Measurements from ENCODE around the gene RBMS1. TPM values are rescaled to one million over a fixed set of nuclear protein-coding genes. Genes with fewer than 3 reads are reported as not detected.

Gene RBMS1
- total and polyA plus RNA-seq, 4 donors = 49.5 to 215 (median 76.3) TPM

- Histone ChIP-seq H3K4me1 (ENCODE audit: control insufficient read depth in 5 of 5, insufficient read depth in 5 of 5, low read length in 5 of 5) (peaks cover 0 to 5% (median 0%) of the 10 kb centered on the region in 5 donors), H3K9me3 (ENCODE audit: control insufficient read depth in 4 of 4, insufficient read depth in 3 of 4, low read length in 3 of 4) (no peaks in the 10 kb centered on the region), H3K27me3 (ENCODE audit: control insufficient read depth in 3 of 3, insufficient read depth in 3 of 3, low read length in 2 of 3) (no peaks in the 10 kb centered on the region), H3K36me3 (ENCODE audit: control insufficient read depth in 4 of 4, insufficient read depth in 4 of 4, low read length in 4 of 4) (no peaks in the 10 kb centered on the region), H3K9ac (ENCODE audit: insufficient read depth in 1 of 2, low read length in 2 of 2) (no peak overlapping the region), H3K4me3 (no peak overlapping the region), H3K27ac (ENCODE audit: low read depth in 1 of 2, low read length in 1 of 2) (no peak overlapping the region)
- DNase-seq (no peak), ATAC-seq (ENCODE audit: insufficient read depth, low FRiP score) (no peak)
- 59 to 76% methylated on average over 3 of the region's 3 CpGs for WGBS, 2 donors
- TF ChIP-seq CTCF (IDR thresholded peaks at IDR 0.05; ENCODE audit: control extremely low read depth, extremely low read depth) = no peak
These were observed 13.4 kb upstream of the RBMS1 start for GRCh38 chr2:160507046-160507407.

GRCh38 chr2:160506371-160507045 is 12.9 kb upstream of the RBMS1 start:
- WGBS, 2 donors = 87 to 94% methylated on average over 9 of the region's 9 CpGs
- Histone ChIP-seq H3K27me3 (ENCODE audit: control insufficient read depth in 3 of 3, insufficient read depth in 3 of 3, low read length in 2 of 3) (no peaks in the 10 kb centered on the region), H3K36me3 (ENCODE audit: control insufficient read depth in 4 of 4, insufficient read depth in 4 of 4, low read length in 4 of 4) (no peaks in the 10 kb centered on the region), H3K9me3 (ENCODE audit: control insufficient read depth in 4 of 4, insufficient read depth in 3 of 4, low read length in 3 of 4) (no peaks in the 10 kb centered on the region), H3K4me1 (ENCODE audit: control insufficient read depth in 5 of 5, insufficient read depth in 5 of 5, low read length in 5 of 5) (peaks cover 0 to 4% (median 0%) of the 10 kb centered on the region in 5 donors), H3K4me3 (no peak overlapping the region), H3K27ac (ENCODE audit: low read depth in 1 of 2, low read length in 1 of 2) (no peak overlapping the region), H3K9ac (ENCODE audit: insufficient read depth in 1 of 2, low read length in 2 of 2) (no peak overlapping the region)
- TF ChIP-seq CTCF (IDR thresholded peaks at IDR 0.05; ENCODE audit: control extremely low read depth, extremely low read depth) = no peak
- ATAC-seq (ENCODE audit: insufficient read depth, low FRiP score) (no peak), DNase-seq (no peak)

- DNase-seq = no peak
- no peak overlapping the region for H3K9ac ChIP-seq (ENCODE audit: insufficient read depth in 1 of 2, low read length in 2 of 2)
- H3K9me3 ChIP-seq (ENCODE audit: control insufficient read depth in 4 of 4, insufficient read depth in 3 of 4, low read length in 3 of 4) = no peaks in the 10 kb centered on the region
- H3K27ac ChIP-seq (ENCODE audit: low read depth in 1 of 2, low read length in 1 of 2) = peak overlapping the region in 1 of 2 donors; percentile 45
- H3K36me3 ChIP-seq (ENCODE audit: control insufficient read depth in 4 of 4, insufficient read depth in 4 of 4, low read length in 4 of 4) = no peaks in the 10 kb centered on the region
- H3K4me3 ChIP-seq = no peak overlapping the region
- TF ChIP-seq CTCF (IDR thresholded peaks at IDR 0.05; ENCODE audit: control extremely low read depth, extremely low read depth) = no peak
- WGBS, 2 donors = 54 to 62% methylated on average over 5 of the region's 5 CpGs
- ATAC-seq (ENCODE audit: insufficient read depth, low FRiP score) = no peak
- H3K4me1 ChIP-seq (ENCODE audit: control insufficient read depth in 5 of 5, insufficient read depth in 5 of 5, low read length in 5 of 5) = peaks cover 0 to 4% (median 0%) of the 10 kb centered on the region in 5 donors
- H3K27me3 ChIP-seq (ENCODE audit: control insufficient read depth in 3 of 3, insufficient read depth in 3 of 3, low read length in 2 of 3) = no peaks in the 10 kb centered on the region
These were observed 11.6 kb upstream of the RBMS1 start for GRCh38 chr2:160505256-160505655.

GRCh38 chr2:160502478-160502877 is 8.9 kb upstream of the RBMS1 start:
- Histone ChIP-seq H3K4me3 (no peak overlapping the region), H3K36me3 (ENCODE audit: control insufficient read depth in 4 of 4, insufficient read depth in 4 of 4, low read length in 4 of 4) (no peaks in the 10 kb centered on the region), H3K9me3 (ENCODE audit: control insufficient read depth in 4 of 4, insufficient read depth in 3 of 4, low read length in 3 of 4) (no peaks in the 10 kb centered on the region), H3K27ac (ENCODE audit: low read depth in 1 of 2, low read length in 1 of 2) (no peak overlapping the region), H3K4me1 (ENCODE audit: control insufficient read depth in 5 of 5, insufficient read depth in 5 of 5, low read length in 5 of 5) (peaks cover 0 to 4% (median 0%) of the 10 kb centered on the region in 5 donors), H3K27me3 (ENCODE audit: control insufficient read depth in 3 of 3, insufficient read depth in 3 of 3, low read length in 2 of 3) (no peaks in the 10 kb centered on the region), H3K9ac (ENCODE audit: insufficient read depth in 1 of 2, low read length in 2 of 2) (no peak overlapping the region)
- ATAC-seq (ENCODE audit: insufficient read depth, low FRiP score) (no peak), DNase-seq (no peak)
- TF ChIP-seq CTCF (IDR thresholded peaks at IDR 0.05; ENCODE audit: control extremely low read depth, extremely low read depth) = no peak
- 77 to 87% methylated on average over 5 of the region's 5 CpGs for WGBS, 2 donors

All from lung (tissue), 12 donors.